Measurements from ENCODE around the gene RAD51B.

RAD51B gene

GRCh38 chr14:68712703-68713370, 893.3 kb downstream of the RAD51B start:
- Mint-ChIP-seq H3K27me3 (ENCODE audit: low read depth) (peaks cover 8% of the 10 kb centered on the region), H3K9me3 (no peaks in the 10 kb centered on the region), H3K4me1 (peaks cover 40% of the 10 kb centered on the region), H3K27ac (peak overlapping the region in 2 of 3 experiments; percentile 69 to 70), H3K4me3 (no peak overlapping the region), H3K36me3 (ENCODE audit: low read depth) (no peaks in the 10 kb centered on the region)
- TF ChIP-seq CTCF (IDR thresholded peaks at IDR 0.05; ENCODE audit: unreplicated experiment in 3 of 3): no peak

- H3K9me3 Mint-ChIP-seq: no peaks in the 10 kb centered on the region
- peaks cover 8% of the 10 kb centered on the region for H3K27me3 Mint-ChIP-seq (ENCODE audit: low read depth)
- no peaks in the 10 kb centered on the region for H3K36me3 Mint-ChIP-seq (ENCODE audit: low read depth)
- H3K4me3 Mint-ChIP-seq: no peak overlapping the region
- peaks cover 46% of the 10 kb centered on the region for H3K4me1 Mint-ChIP-seq
- peak overlapping the region; percentile 52 to 70 (median 69) for H3K27ac Mint-ChIP-seq
- no peak for TF ChIP-seq CTCF (IDR thresholded peaks at IDR 0.05; ENCODE audit: unreplicated experiment in 3 of 3)
Measured at GRCh38 chr14:68713782-68714181, 894.2 kb downstream of the RAD51B start.

- H3K36me3 Mint-ChIP-seq (ENCODE audit: low read depth): no peaks in the 10 kb centered on the region
- H3K4me1 Mint-ChIP-seq: peaks cover 46% of the 10 kb centered on the region
- H3K4me3 Mint-ChIP-seq: no peak overlapping the region
- H3K27me3 Mint-ChIP-seq (ENCODE audit: low read depth): peaks cover 8% of the 10 kb centered on the region
- H3K27ac Mint-ChIP-seq: peak overlapping the region; percentile 45 to 85 (median 60)
- H3K9me3 Mint-ChIP-seq: peaks cover 4% of the 10 kb centered on the region
- TF ChIP-seq CTCF (IDR thresholded peaks at IDR 0.05; ENCODE audit: unreplicated experiment in 3 of 3): no peak
Measured at GRCh38 chr14:68714991-68715924, 895.7 kb downstream of the RAD51B start.

- Mint-ChIP-seq H3K27me3 (ENCODE audit: low read depth) (peaks cover 4% of the 10 kb centered on the region), H3K9me3 (peaks cover 9% of the 10 kb centered on the region), H3K27ac (peak overlapping the region in 2 of 3 experiments; percentile 48 to 64), H3K4me3 (no peak overlapping the region), H3K36me3 (ENCODE audit: low read depth) (no peaks in the 10 kb centered on the region), H3K4me1 (peaks cover 41% of the 10 kb centered on the region)
- TF ChIP-seq CTCF (IDR thresholded peaks at IDR 0.05; ENCODE audit: unreplicated experiment in 3 of 3): no peak
Measured at GRCh38 chr14:68716698-68717097, 897.1 kb downstream of the RAD51B start.

GRCh38 chr14:68718023-68718990, 898.7 kb downstream of the RAD51B start:
- Mint-ChIP-seq H3K27me3 (ENCODE audit: low read depth) (no peaks in the 10 kb centered on the region), H3K36me3 (ENCODE audit: low read depth) (no peaks in the 10 kb centered on the region), H3K4me1 (peaks cover 41% of the 10 kb centered on the region), H3K9me3 (peaks cover 9% of the 10 kb centered on the region), H3K27ac (peak overlapping the region; percentile 27 to 47 (median 38)), H3K4me3 (no peak overlapping the region)
- TF ChIP-seq CTCF (IDR thresholded peaks at IDR 0.05; ENCODE audit: unreplicated experiment in 3 of 3): peak in 1 of 3 experiments; percentile 22

Data from nephron (organoid).